ENCODE measurements around the gene EME2. TPM values are rescaled to one million over a fixed set of nuclear protein-coding genes. Genes with fewer than 3 reads are reported as not detected.
A peak's percentile ranks its signal among the peaks of the same experiment; 100 is the strongest.

EME2 gene
- total RNA-seq, 3 donors from 2014 or later: 30.4 to 39.1 (median 35.7) TPM

DNA sequence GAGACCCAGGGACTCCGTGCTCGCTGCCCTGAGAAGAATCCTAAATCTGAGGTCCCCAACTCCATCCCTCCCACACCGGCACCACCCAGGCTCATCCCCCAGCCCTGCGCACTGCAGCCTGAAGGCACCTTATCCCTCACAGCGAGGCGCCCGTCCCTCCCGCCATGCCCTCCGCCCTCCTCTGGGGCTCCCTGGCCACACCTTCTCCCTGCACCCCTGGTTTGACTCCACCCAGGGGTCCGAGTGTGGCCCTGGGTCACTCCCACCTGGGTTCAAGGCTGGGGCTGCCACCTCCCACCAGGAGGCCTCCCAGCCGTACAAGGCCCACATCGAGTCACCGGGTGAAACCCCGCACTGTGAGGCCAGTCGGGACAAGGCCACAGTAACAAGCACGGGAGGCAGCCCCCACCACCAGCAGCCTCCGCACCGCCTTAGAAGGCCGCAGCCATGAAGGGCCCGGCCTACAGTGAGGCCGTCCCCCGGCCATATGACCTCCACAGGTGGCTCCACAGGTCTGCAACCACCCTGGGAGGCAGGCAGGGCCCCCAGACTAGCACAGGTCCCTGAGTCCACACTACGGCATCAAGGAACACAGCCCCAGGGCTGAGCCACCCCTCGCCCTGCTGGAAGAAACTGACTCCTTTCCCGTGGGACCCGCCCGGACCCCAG is 45.7 kb downstream of the EME2 start:
- Mint-ChIP-seq H3K4me1 (ENCODE audit: low read depth) (peaks cover under 1% of the 10 kb centered on the region), H3K36me3 (ENCODE audit: insufficient read depth) (peaks cover 11% of the 10 kb centered on the region), H3K27me3 (ENCODE audit: low read depth) (no peaks in the 10 kb centered on the region), H3K4me3 (no peak overlapping the region), H3K9me3 (no peaks in the 10 kb centered on the region)
- no peak for DNase-seq
- ATAC-seq: no peak

DNA sequence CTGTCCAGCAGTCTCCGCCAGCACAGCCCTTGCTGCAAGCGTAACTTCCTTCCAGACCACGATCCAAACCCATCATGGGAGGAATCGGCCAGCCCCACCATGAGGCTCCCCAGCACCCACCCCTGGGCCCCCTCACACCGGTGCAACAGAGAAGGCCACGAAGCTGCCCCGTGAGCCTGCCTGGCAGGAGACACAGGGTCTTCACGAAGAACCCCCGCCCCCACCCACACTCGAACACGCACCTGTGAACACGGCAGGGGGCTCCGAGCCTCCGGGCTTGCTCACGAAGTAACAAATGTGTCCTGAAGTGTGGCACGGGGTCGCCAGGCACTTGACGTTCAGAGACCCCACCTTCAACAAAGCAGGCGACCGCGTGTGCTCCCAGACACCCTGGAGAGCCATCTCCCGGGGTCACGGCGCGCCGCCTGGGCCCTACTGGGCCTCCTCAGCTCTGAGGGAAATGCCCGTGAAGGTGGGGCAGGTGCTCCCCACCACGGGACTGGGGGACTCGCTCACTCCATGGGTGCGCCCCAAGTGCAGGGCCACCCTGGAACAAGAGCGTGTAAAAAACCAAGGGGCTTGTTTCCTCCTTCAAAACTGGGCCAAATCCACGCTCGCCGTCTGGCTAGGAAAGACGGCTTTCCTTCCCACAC is 46.4 kb downstream of the EME2 start:
- no peaks in the 10 kb centered on the region for H3K27me3 Mint-ChIP-seq (ENCODE audit: low read depth)
- H3K9me3 Mint-ChIP-seq: no peaks in the 10 kb centered on the region
- ATAC-seq (no peak), DNase-seq (no peak)
- H3K4me3 Mint-ChIP-seq: no peak overlapping the region
- peaks cover 3% of the 10 kb centered on the region for H3K4me1 Mint-ChIP-seq (ENCODE audit: low read depth)
- peaks cover 9% of the 10 kb centered on the region for H3K36me3 Mint-ChIP-seq (ENCODE audit: insufficient read depth)

DNA sequence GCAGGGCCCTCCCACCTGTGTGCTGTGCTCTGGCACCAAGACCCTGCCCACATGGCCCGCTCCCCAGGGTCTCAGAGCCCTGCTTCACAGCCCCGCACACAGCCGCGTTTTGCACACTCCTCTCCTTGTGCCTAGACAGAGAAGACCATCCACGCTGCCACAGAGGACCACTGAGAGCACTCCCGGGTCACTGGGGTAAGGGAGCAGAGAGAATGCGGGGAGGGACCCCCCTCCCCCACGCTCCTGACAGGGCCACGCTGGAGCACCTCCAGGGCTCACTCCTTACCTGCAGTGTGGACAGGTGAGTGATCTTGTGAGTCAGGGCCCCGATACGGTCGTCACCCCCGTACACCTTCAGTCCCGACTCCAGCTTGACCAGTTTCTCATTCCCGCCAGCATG is 47.0 kb downstream of the EME2 start:
- no peaks in the 10 kb centered on the region for H3K9me3 Mint-ChIP-seq
- no peak overlapping the region for H3K4me3 Mint-ChIP-seq
- no peak for DNase-seq
- peaks cover 9% of the 10 kb centered on the region for H3K4me1 Mint-ChIP-seq (ENCODE audit: low read depth)
- peaks cover 9% of the 10 kb centered on the region for H3K36me3 Mint-ChIP-seq (ENCODE audit: insufficient read depth)
- H3K27me3 Mint-ChIP-seq (ENCODE audit: low read depth): no peaks in the 10 kb centered on the region
- ATAC-seq: no peak

DNA sequence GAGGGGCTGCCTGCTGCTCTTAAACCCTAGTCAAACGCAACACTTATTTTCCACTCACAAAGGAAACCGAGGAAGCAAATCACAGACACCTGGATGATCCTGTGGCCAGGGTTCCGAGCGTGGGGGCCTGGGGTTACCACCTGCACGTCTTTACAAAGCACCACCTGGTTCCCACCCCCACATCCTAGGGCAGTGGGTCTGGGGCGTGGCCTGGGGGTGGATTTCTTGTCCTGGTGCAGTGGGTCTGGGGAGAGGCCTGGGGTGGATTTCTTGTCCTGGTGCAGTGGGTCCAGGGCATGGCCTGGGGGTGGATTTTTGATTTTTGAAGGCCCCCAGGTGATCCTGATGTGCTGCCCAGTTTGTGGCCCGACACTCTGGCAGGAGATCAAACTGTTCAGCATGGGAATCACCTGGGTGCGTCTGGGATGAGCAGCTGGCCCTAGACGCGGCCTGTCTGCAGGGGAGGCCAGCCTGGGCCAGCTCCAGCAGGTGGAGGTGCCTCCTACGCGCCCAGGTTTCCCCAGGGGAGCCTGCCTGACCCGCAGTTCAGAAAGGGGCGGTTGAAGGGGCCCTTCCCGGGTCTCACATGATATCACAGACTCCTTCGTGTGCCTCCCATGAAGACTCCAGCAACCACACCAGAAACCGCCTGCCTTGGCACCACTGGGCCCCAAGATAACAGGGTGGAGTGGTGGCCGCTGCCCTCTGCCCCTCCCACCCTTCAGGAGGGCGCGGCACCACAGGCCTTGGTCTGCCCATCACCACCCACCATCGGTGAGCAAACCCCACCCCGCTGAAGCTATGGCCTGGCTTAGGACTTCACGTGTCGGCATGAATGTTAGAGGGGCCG is 47.7 kb downstream of the EME2 start:
- Mint-ChIP-seq H3K36me3 (ENCODE audit: insufficient read depth) (peaks cover 5% of the 10 kb centered on the region), H3K9me3 (no peaks in the 10 kb centered on the region), H3K27me3 (ENCODE audit: low read depth) (no peaks in the 10 kb centered on the region), H3K4me3 (no peak overlapping the region), H3K4me1 (ENCODE audit: low read depth) (peaks cover 12% of the 10 kb centered on the region)
- no peak for DNase-seq
- no peak for ATAC-seq

DNA sequence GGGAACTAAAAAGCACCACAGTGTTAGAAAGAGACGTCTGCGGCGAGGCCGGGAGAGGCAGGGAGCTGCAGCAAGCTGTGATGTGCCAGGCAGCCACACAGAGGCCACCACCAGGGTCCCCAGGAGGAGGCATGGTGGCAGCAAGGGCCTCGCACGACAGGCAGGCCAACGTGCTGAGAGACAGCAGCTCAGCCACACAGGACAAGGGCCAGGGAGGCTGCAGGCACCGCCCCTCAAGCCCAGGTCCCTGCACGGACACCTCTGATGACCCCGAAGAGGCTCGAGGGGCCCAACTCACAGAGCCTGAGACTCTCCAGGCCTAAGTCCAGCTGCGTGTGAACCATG is 48.3 kb downstream of the EME2 start:
- Mint-ChIP-seq H3K9me3 (no peaks in the 10 kb centered on the region), H3K4me3 (no peak overlapping the region), H3K36me3 (ENCODE audit: insufficient read depth) (peaks cover 2% of the 10 kb centered on the region), H3K4me1 (ENCODE audit: low read depth) (peaks cover 18% of the 10 kb centered on the region), H3K27me3 (ENCODE audit: low read depth) (no peaks in the 10 kb centered on the region)
- no peak for ATAC-seq
- no peak for DNase-seq

DNA sequence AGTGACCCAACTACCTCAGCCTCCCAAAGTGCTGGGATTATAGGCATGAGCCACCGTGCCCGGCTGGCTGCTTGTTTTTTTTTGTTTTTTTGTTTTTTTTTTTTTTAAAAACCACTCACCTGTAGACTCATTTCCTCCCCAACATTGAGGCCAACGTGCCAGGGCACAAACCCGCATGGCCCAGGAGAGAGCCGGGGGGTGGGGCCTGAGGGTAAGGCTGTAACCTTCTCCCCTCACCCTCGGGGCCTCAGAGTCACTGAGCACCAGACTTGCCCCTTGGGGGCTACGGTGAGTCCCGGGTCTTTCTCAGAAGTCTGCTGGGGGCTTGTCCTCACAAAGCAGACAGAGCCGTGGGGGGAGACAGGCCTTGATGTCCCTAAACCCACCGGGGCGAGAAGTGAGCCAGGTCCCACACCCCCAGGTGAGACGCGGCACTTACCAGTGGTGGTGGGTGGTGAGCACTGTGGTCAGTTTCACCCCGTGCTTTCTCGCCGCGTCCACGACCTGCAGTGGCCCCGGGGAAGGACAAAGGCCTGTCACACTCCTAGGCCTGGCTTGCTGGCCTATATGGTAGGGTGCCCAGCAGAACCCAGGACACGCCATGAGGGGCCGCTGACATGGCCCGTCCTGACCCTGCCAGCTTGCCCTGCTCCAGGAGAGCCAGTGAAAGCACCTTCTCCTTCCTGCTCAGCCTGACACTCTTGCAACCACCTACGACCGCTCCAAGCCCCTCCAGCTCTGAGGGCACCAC is 49.4 kb downstream of the EME2 start:
- no peak for DNase-seq
- peaks cover 19% of the 10 kb centered on the region for H3K4me1 Mint-ChIP-seq (ENCODE audit: low read depth)
- H3K27me3 Mint-ChIP-seq (ENCODE audit: low read depth): no peaks in the 10 kb centered on the region
- ATAC-seq: no peak
- H3K9me3 Mint-ChIP-seq: no peaks in the 10 kb centered on the region
- H3K4me3 Mint-ChIP-seq: no peak overlapping the region
- H3K36me3 Mint-ChIP-seq (ENCODE audit: insufficient read depth): peaks cover 2% of the 10 kb centered on the region

DNA sequence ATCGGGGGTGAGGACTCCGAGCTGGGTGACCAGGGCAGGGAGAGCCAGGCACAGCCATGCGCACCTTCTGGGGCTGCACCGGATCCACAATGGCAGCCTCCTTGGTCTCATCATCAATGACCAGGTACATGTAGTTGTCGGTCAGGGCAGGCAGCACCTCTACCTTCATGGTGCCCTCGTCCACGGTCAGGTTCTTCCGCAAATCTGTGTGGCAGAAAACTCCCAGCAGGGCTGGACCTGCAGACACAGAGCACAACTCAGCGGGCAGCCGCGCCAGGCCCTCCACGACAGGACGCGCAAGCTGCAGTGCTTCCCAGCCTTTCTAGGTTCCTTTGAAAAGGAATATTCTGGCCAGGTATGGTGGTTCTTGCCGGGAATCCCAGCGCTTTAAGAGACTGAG is 50.2 kb downstream of the EME2 start:
- ATAC-seq (no peak), DNase-seq (no peak)
- Mint-ChIP-seq H3K4me3 (no peak overlapping the region), H3K4me1 (ENCODE audit: low read depth) (peaks cover 26% of the 10 kb centered on the region), H3K9me3 (no peaks in the 10 kb centered on the region), H3K27me3 (ENCODE audit: low read depth) (no peaks in the 10 kb centered on the region), H3K36me3 (ENCODE audit: insufficient read depth) (peaks cover 2% of the 10 kb centered on the region)

DNA sequence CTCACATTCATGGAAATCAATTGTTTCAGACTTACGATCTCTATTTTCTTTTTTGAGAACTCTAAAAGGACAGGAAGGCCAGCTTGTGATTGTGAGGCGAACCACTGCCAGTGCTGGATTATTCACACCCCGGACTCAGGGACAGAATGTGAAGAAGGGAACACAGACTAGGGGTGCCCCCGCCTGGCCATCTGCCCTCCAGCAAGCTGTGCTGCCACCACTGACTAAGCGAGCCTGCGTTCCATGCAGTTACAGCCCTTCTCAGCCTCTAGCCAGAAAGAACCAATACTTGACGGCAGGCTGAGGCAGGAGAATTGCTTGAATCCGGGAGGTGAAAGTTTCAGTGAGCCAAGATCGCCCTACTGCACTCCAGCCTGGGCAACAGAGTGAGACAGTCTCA is 51.2 kb downstream of the EME2 start:
- DNase-seq (no peak), ATAC-seq (no peak)
- Mint-ChIP-seq H3K4me1 (ENCODE audit: low read depth) (peaks cover 28% of the 10 kb centered on the region), H3K9me3 (no peaks in the 10 kb centered on the region), H3K27me3 (ENCODE audit: low read depth) (no peaks in the 10 kb centered on the region), H3K36me3 (ENCODE audit: insufficient read depth) (peaks cover 2% of the 10 kb centered on the region), H3K4me3 (no peak overlapping the region)

DNA sequence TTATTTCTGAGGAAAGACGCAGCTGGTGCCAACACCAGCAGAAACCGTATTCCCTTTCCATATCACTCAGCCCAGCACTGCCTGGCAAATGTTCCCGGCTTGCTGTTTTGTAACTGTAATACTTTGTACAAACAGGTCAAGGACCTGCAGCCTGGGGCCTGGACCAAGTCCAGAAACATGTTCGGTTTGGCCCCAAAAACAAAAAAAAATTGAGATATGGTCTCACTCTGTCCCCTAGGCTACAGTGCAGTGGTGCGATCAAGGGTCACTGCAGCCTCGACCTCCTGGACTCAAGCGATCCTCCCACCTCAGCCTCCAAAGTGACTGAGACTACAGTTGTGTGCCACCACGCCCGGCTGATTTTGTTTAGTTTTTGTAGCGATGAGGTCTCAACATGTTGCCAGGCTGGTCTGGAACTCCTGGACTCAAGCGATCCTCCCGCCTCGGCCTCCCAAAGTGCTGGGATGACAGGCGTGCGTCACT is 52.8 kb downstream of the EME2 start:
- ATAC-seq: no peak
- no peaks in the 10 kb centered on the region for H3K36me3 Mint-ChIP-seq (ENCODE audit: insufficient read depth)

More for the DNA sequence above, 52.8 kb downstream of the EME2 start:
- Mint-ChIP-seq H3K9me3 (no peaks in the 10 kb centered on the region), H3K4me1 (ENCODE audit: low read depth) (peaks cover 36% of the 10 kb centered on the region), H3K27me3 (ENCODE audit: low read depth) (no peaks in the 10 kb centered on the region), H3K4me3 (peak overlapping the region; percentile 81)
- DNase-seq: no peak

Other genes starting within 250 kb of the EME2 start
- gene TMEM204, start 239.1 kb upstream of the EME2 start, total RNA-seq: 10 to 100 TPM; 11.7 to 16.7 (median 16.2) TPM
- 1 to 10 TPM; 5.8 to 9.1 (median 7.2) TPM for gene IFT140, start 160.7 kb upstream of the EME2 start, total RNA-seq
- 10 to 100 TPM; 19.1 to 22.9 (median 22.1) TPM for gene CRAMP1, start 160.4 kb upstream of the EME2 start, total RNA-seq
- gene JPT2, start 94.5 kb upstream of the EME2 start, total RNA-seq: 10 to 100 TPM; 89.2 to 96.4 (median 92.4) TPM
- 10 to 100 TPM; 76.3 to 89.4 (median 78.1) TPM for gene MAPK8IP3, start 66.6 kb upstream of the EME2 start, total RNA-seq
- 10 to 100 TPM; 37.2 to 37.6 (median 37.4) TPM for gene NME3, start 1.3 kb upstream of the EME2 start, total RNA-seq
- gene MRPS34, start 324 bp downstream of the EME2 start, total RNA-seq: 100 to 1,000 TPM; 223 to 288 (median 265) TPM
- gene SPSB3, start 9.8 kb downstream of the EME2 start, total RNA-seq: 10 to 100 TPM; 15.5 to 20.8 (median 16.8) TPM
- gene NUBP2, start 10.2 kb downstream of the EME2 start, total RNA-seq: 100 to 1,000 TPM in 1 of 3 donors, 10 to 100 TPM in 2; 85.7 to 101 (median 94.7) TPM
- under 1 TPM in 1 of 3 donors, not detected in 2; 0.18 TPM for gene IGFALS, start 20.9 kb downstream of the EME2 start, total RNA-seq
- gene HAGH, start 54.0 kb downstream of the EME2 start, total RNA-seq: 10 to 100 TPM; 34.4 to 45.9 (median 35.3) TPM
- 10 to 100 TPM; 22.8 to 27.9 (median 24.0) TPM for gene FAHD1, start 54.4 kb downstream of the EME2 start, total RNA-seq
- gene MEIOB, start 99.4 kb downstream of the EME2 start, total RNA-seq: under 1 TPM; 0.24 to 0.34 (median 0.28) TPM
- not detected for gene HS3ST6, start 145.6 kb downstream of the EME2 start, total RNA-seq
- 10 to 100 TPM; 16.8 to 19.4 (median 17.6) TPM for gene MSRB1, start 170.4 kb downstream of the EME2 start, total RNA-seq
- gene RPL3L, start 181.9 kb downstream of the EME2 start, total RNA-seq: not detected
- 100 to 1,000 TPM; 115 to 143 (median 117) TPM for gene NDUFB10, start 186.7 kb downstream of the EME2 start, total RNA-seq
- gene RPS2, start 192.0 kb downstream of the EME2 start, total RNA-seq: 1,000 to 10,000 TPM; 5,588 to 5,699 (median 5,621) TPM
- under 1 TPM in 2 of 3 donors, not detected in 1; 0.40 to 0.42 TPM for gene RNF151, start 194.0 kb downstream of the EME2 start, total RNA-seq
- gene TBL3, start 199.2 kb downstream of the EME2 start, total RNA-seq: 100 to 1,000 TPM; 146 to 159 (median 156) TPM
- gene NOXO1, start 208.7 kb downstream of the EME2 start, total RNA-seq: under 1 TPM in 1 of 3 donors, not detected in 2; 0.35 TPM
- 10 to 100 TPM; 34.9 to 50.0 (median 47.2) TPM for gene GFER, start 211.4 kb downstream of the EME2 start, total RNA-seq
- gene SYNGR3, start 217.2 kb downstream of the EME2 start, total RNA-seq: 1 to 10 TPM; 2.7 to 4.3 (median 3.5) TPM
- 100 to 1,000 TPM; 118 to 127 (median 126) TPM for gene ZNF598, start 237.0 kb downstream of the EME2 start, total RNA-seq
- gene NPW, start 247.0 kb downstream of the EME2 start, total RNA-seq: 10 to 100 TPM in 2 of 3 donors, 1 to 10 TPM in 1; 9.2 to 19.0 (median 13.1) TPM